Measurements from ENCODE around the gene MAN1B1. TPM values are rescaled to one million over a fixed set of nuclear protein-coding genes. Genes with fewer than 3 reads are reported as not detected.

Gene MAN1B1
- total and polyA plus RNA-seq, 2 of the 4 experiments (the other 2 are of a cell fraction) = 28.7 to 55.1 TPM

GRCh38 chr9:137136261-137136880 lies 49.6 kb downstream of the MAN1B1 start:
- no peak for DNase-seq
- Histone ChIP-seq H3K4me2 (ENCODE audit: low read depth, low read length) (no peak overlapping the region), H2AK5ac (ENCODE audit: low read depth, low read length) (no peak overlapping the region), H2AK9ac (replicated peaks; ENCODE audit: low read depth, low read length, poor library complexity) (no peak overlapping the region), H2AFZ (replicated peaks; ENCODE audit: low read length, poor library complexity) (no peak overlapping the region), H3K14ac (replicated peaks; ENCODE audit: low read depth, low read length) (no peak overlapping the region), H3K27me3 (ENCODE audit: control insufficient read depth, insufficient read depth, low read length) (peaks cover 50% of the 10 kb centered on the region), H3K18ac (ENCODE audit: low read depth, low read length) (no peak overlapping the region), H3K9me3 (ENCODE audit: control insufficient read depth, insufficient read depth, low read length) (no peaks in the 10 kb centered on the region), H2BK120ac (ENCODE audit: low read depth, low read length) (no peak overlapping the region), H3K36me3 (ENCODE audit: control insufficient read depth, insufficient read depth, low read length) (no peaks in the 10 kb centered on the region), H2BK20ac (ENCODE audit: low read depth, low read length) (no peak overlapping the region), H3K23ac (ENCODE audit: low read depth, low read length) (no peak overlapping the region), H3K9me1 (ENCODE audit: insufficient read depth, low read length) (peaks cover 4% of the 10 kb centered on the region; the same call in 1 of the 2 replicates), H4K91ac (ENCODE audit: insufficient read depth, low read depth, low read length) (no peak overlapping the region), H3K4me1 (ENCODE audit: control insufficient read depth, insufficient read depth, low read length) (no peaks in the 10 kb centered on the region; the same call in 1 of the 2 replicates), H3K27ac (ENCODE audit: insufficient read depth, low read length) (no peak overlapping the region), H4K20me1 (ENCODE audit: insufficient read depth, low read length) (no peaks in the 10 kb centered on the region; the same call in 1 of the 2 replicates), H2BK5ac (ENCODE audit: low read depth, low read length, poor library complexity, severe bottlenecking) (no peak overlapping the region), H4K5ac (ENCODE audit: low read depth, low read length) (no peak overlapping the region), H3K4me3 (ENCODE audit: insufficient read depth, low read depth, low read length) (no peak overlapping the region), H3K9ac (ENCODE audit: low read depth, low read length) (no peak overlapping the region), H3K79me1 (ENCODE audit: low read depth in 1 of 2, low read length in 2 of 2) (no peaks in the 10 kb centered on the region), H4K8ac (ENCODE audit: low read depth in 2 of 2, low read length in 2 of 2) (no peak overlapping the region), H2BK15ac (ENCODE audit: low read depth, low read length) (no peak overlapping the region), H3K56ac (ENCODE audit: extremely low read depth, insufficient read depth, low read length) (no peak overlapping the region), H3K4ac (ENCODE audit: low read depth, low read length) (no peak overlapping the region)
- dilution Hi-C loops (cut with HindIII; ENCODE audit: low sequenced_read_pairs, unreplicated experiment) (no loop called here), in situ Hi-C loops (cut with MboI; ENCODE audit: low sequenced_read_pairs) (no loop called here), intact Hi-C loops (cut with micrococcal nuclease) (no loop called here)
- TF ChIP-seq BHLHE40 (IDR thresholded peaks at IDR 0.05; ENCODE audit: low read depth, low read length) (no peak), SMC3 (IDR thresholded peaks at IDR 0.05; ENCODE audit: low read depth, low read length) (no peak), RFX5 (IDR thresholded peaks at IDR 0.05; ENCODE audit: low read depth, low read length) (no peak), NFE2L2 (IDR thresholded peaks at IDR 0.05; ENCODE audit: low read depth, low read length) (no peak), MXI1 (IDR thresholded peaks at IDR 0.05; ENCODE audit: borderline replicate concordance, low read depth, low read length) (no peak), POLR2A (IDR thresholded peaks at IDR 0.05; ENCODE audit: low read depth, low read length) (no peak), MAZ (IDR thresholded peaks at IDR 0.05; ENCODE audit: borderline replicate concordance, low read depth, low read length) (no peak), CEBPB (IDR thresholded peaks at IDR 0.05; ENCODE audit: low read depth, low read length) (no peak), FOS (IDR thresholded peaks at IDR 0.05; ENCODE audit: low read depth, low read length) (no peak), RAD21 (IDR thresholded peaks at IDR 0.05; ENCODE audit: low read length) (no peak), CHD1 (IDR thresholded peaks at IDR 0.05; ENCODE audit: low read depth, low read length) (no peak), MAFK (IDR thresholded peaks at IDR 0.05; ENCODE audit: low read depth, low read length) (no peak), RCOR1 (IDR thresholded peaks at IDR 0.05; ENCODE audit: insufficient replicate concordance, low read length) (no peak)
- TF ChIP-seq, protein P1, sequence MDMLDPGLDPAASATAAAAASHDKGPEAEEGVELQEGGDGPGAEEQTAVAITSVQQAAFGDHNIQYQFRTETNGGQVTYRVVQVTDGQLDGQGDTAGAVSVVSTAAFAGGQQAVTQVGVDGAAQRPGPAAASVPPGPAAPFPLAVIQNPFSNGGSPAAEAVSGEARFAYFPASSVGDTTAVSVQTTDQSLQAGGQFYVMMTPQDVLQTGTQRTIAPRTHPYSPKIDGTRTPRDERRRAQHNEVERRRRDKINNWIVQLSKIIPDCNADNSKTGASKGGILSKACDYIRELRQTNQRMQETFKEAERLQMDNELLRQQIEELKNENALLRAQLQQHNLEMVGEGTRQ (IDR thresholded peaks at IDR 0.05; ENCODE audit: low read depth, low read length) = no peak
- TF ChIP-seq, protein P2, sequence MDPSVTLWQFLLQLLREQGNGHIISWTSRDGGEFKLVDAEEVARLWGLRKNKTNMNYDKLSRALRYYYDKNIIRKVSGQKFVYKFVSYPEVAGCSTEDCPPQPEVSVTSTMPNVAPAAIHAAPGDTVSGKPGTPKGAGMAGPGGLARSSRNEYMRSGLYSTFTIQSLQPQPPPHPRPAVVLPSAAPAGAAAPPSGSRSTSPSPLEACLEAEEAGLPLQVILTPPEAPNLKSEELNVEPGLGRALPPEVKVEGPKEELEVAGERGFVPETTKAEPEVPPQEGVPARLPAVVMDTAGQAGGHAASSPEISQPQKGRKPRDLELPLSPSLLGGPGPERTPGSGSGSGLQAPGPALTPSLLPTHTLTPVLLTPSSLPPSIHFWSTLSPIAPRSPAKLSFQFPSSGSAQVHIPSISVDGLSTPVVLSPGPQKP (IDR thresholded peaks at IDR 0.05; ENCODE audit: borderline replicate concordance, low read depth, low read length) = no peak
- TF ChIP-seq, protein P3, sequence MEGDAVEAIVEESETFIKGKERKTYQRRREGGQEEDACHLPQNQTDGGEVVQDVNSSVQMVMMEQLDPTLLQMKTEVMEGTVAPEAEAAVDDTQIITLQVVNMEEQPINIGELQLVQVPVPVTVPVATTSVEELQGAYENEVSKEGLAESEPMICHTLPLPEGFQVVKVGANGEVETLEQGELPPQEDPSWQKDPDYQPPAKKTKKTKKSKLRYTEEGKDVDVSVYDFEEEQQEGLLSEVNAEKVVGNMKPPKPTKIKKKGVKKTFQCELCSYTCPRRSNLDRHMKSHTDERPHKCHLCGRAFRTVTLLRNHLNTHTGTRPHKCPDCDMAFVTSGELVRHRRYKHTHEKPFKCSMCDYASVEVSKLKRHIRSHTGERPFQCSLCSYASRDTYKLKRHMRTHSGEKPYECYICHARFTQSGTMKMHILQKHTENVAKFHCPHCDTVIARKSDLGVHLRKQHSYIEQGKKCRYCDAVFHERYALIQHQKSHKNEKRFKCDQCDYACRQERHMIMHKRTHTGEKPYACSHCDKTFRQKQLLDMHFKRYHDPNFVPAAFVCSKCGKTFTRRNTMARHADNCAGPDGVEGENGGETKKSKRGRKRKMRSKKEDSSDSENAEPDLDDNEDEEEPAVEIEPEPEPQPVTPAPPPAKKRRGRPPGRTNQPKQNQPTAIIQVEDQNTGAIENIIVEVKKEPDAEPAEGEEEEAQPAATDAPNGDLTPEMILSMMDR (conservative IDR thresholded peaks at IDR 0.05; ENCODE audit: low read depth, low read length) = no peak
- POLR2A ChIA-PET (ENCODE audit: unreplicated experiment) = no interaction called here
- CTCF ChIA-PET = no interaction called here
- no peak for ATAC-seq (ENCODE audit: low read depth)
- BruUV-seq (replicated peaks) = no TSS peak
- 30% methylated on average over 8 of the region's 27 CpGs; no CpG with 5 or more reads in 1 of the 2 experiments for WGBS, 2 experiments (ENCODE audit: extremely low coverage in 2 of 2, insufficient read length in 1 of 2)
